Body of pancreas (tissue), 4 donors: ENCODE measurements around the gene DCP2.

ENCODE experiments used
- CTCF ChIP-seq, 7 experiments: fragments of 450-650 bp in 4 of 7; fragments of 200-600 bp in 3 of 7; sonication (generic) in 3 of 7; IDR thresholded peaks; one replicate each; pipeline ENCODE4 v1.5.1; 2016 to 2019; ENCODE audit warnings: antibody characterized with exemption in 7 of 7
- POLR2A ChIP-seq, 3 donors: fragments of 450-650 bp; IDR thresholded peaks; one replicate each; pipeline ENCODE4 v1.6.1; 2016; ENCODE audit warnings: antibody characterized with exemption in 3 of 3, mild to moderate bottlenecking in 2 of 3

- TF ChIP-seq CTCF (IDR thresholded peaks at IDR 0.05) (no peak), POLR2A (IDR thresholded peaks at IDR 0.05) (peak; percentile 54 to 87 (median 85))
These were observed at the start of gene DCP2 for GRCh38 chr5:112976432-112977309.
